SK-N-SH (cell line): Measurements from ENCODE around the gene MLX. TPM values are rescaled to one million over a fixed set of nuclear protein-coding genes. Genes with fewer than 3 reads are reported as not detected.
A peak's percentile ranks its signal among the peaks of the same experiment; 100 is the strongest.

Experiments
- CTCF ChIA-PET: fragments of 300-600, 350-600 bp; formaldehyde crosslinking; extraction: SDS; loops from one replicate; lab custom pipeline; 2021; lab: Yijun Ruan, JAX
- POLR2A ChIA-PET: fragments of 350-600 bp; sonication (Branson Sonifier 250); formaldehyde crosslinking; extraction: SDS; loops from one replicate; lab custom pipeline; 2020; ENCODE audit warnings: antibody characterized with exemption, inconsistent platforms; lab: Yijun Ruan, JAX
- DNase-seq: peaks from one replicate; pipeline ENCODE4 v3.0.0; 2012
- H2AFZ ChIP-seq: fragments of 200-600 bp; sonication (generic); 2 replicates; pipeline ENCODE4 v1.8.1; 2016; ENCODE audit warnings: antibody characterized with exemption, mild to moderate bottlenecking, low read depth
- H3F3A ChIP-seq: fragments of 200-600 bp; sonication (generic); replicated peaks from 2 replicates; pipeline ENCODE3; 2016; ENCODE audit warnings: antibody characterized with exemption, mild to moderate bottlenecking; ENCODE audit not compliant: insufficient read depth
- H3K27ac ChIP-seq, 2 experiments: fragments of 200-500 bp in 1 of 2; fragments of 200-600 bp in 1 of 2; sonication (Bioruptor generic) in 1 of 2; sonication (generic), shearing (Covaris generic) in 1 of 2; 2 replicates each; pipeline versions ENCODE4 v1.5.1 to v1.6.1; 2014 to 2016; ENCODE audit warnings: low read depth in 2 of 2, inconsistent platforms in 1 of 2, low read length in 1 of 2, mild to moderate bottlenecking in 1 of 2, mixed read lengths in 1 of 2
- H3K27me3 ChIP-seq: fragments of 200-600 bp; sonication (generic), shearing (Covaris generic); 2 replicates; pipeline ENCODE4 v1.6.1; 2016; ENCODE audit warnings: mixed run types; ENCODE audit not compliant: insufficient read depth
- H3K36me3 ChIP-seq, 2 experiments: fragments of 200-500 bp in 1 of 2; fragments of 200-600 bp in 1 of 2; sonication (Bioruptor generic) in 1 of 2; sonication (generic) in 1 of 2; replicated peaks in 1 of 2; 2 replicates each; pipeline versions ENCODE3 to v1.5.1; 2014 to 2016; ENCODE audit warnings: low read length in 1 of 2, mild to moderate bottlenecking in 1 of 2; ENCODE audit not compliant: insufficient read depth in 2 of 2, control insufficient read depth in 1 of 2
- H3K4me1 ChIP-seq, 2 experiments: fragments of 200-500 bp in 1 of 2; fragments of 200-600 bp in 1 of 2; sonication (Bioruptor generic) in 1 of 2; sonication (generic), shearing (Covaris generic) in 1 of 2; 2 replicates each; pipeline versions ENCODE4 v1.5.1 to v1.6.1; 2014 to 2016; ENCODE audit warnings: low read depth in 1 of 2, low read length in 1 of 2, mixed run types in 1 of 2; ENCODE audit not compliant: insufficient read depth in 2 of 2, control insufficient read depth in 1 of 2
- H3K4me2 ChIP-seq: fragments of 200-600 bp; sonication (generic), shearing (Covaris generic); 2 replicates; pipeline ENCODE4 v1.6.1; 2017; ENCODE audit warnings: mixed run types
- H3K4me3 ChIP-seq, 2 experiments: fragments of 200-500 bp in 1 of 2; fragments of 200-600 bp in 1 of 2; sonication (Bioruptor generic) in 1 of 2; sonication (generic), shearing (Covaris generic) in 1 of 2; 2 replicates each; pipeline versions ENCODE4 v1.5.1 to v1.8.1; 2014 to 2016; ENCODE audit warnings: low read depth in 2 of 2, inconsistent platforms in 1 of 2, low read length in 1 of 2, mild to moderate bottlenecking in 1 of 2, mixed read lengths in 1 of 2, moderate library complexity in 1 of 2
- H3K79me2 ChIP-seq: fragments of 200-600 bp; sonication (generic); 2 replicates; pipeline ENCODE4 v1.8.1; 2017; ENCODE audit warnings: mild to moderate bottlenecking; ENCODE audit not compliant: insufficient read depth
- H3K9ac ChIP-seq: fragments of 200-600 bp; sonication (generic); 2 replicates; pipeline ENCODE4 v1.6.1; 2017; ENCODE audit warnings: mixed run types
- H3K9me2 ChIP-seq: fragments of 200-600 bp; sonication (generic); 2 replicates; pipeline ENCODE4 v1.6.1; 2017; ENCODE audit warnings: mixed run types
- H3K9me3 ChIP-seq: fragments of 200-600 bp; sonication (generic); 2 replicates; pipeline ENCODE4 v1.6.1; 2017; ENCODE audit warnings: mixed run types, mild to moderate bottlenecking, moderate library complexity
- H4K20me1 ChIP-seq: fragments of 200-600 bp; sonication (generic); 2 replicates; pipeline ENCODE4 v1.6.1; 2017; ENCODE audit warnings: mild to moderate bottlenecking, mixed run types; ENCODE audit not compliant: insufficient read depth
- CHD2 ChIP-seq: fragments of 150-350 bp; IDR thresholded peaks from 2 replicates; pipeline ENCODE4 v1.6.1; 2018; ENCODE audit warnings: low read length; ENCODE audit not compliant: partially characterized antibody
- ELF1 ChIP-seq: IDR thresholded peaks from 2 replicates; pipeline ENCODE4 v1.4.0; 2012
- EP300 ChIP-seq, 2 experiments: IDR thresholded peaks; 2 replicates each; pipeline versions ENCODE4 v1.4.0 to v1.6.1; 2012; ENCODE audit warnings: borderline replicate concordance in 1 of 2, low read depth in 1 of 2, low read length in 1 of 2
- FOXJ3 ChIP-seq: sonication (generic); formaldehyde crosslinking; IDR thresholded peaks from 2 replicates; pipeline ENCODE4 v1.5.1; 2020; ENCODE audit warnings: mild to moderate bottlenecking, missing genetic modification reagents
- JUND ChIP-seq: IDR thresholded peaks from 2 replicates; pipeline ENCODE4 v1.4.0; 2012
- MXI1 ChIP-seq: IDR thresholded peaks from 2 replicates; pipeline ENCODE4 v1.6.1; 2012; ENCODE audit warnings: mild to moderate bottlenecking, low read depth, low read length, improper control_type of control experiment
- NFIC ChIP-seq: IDR thresholded peaks from 2 replicates; pipeline ENCODE4 v1.4.0; 2012; ENCODE audit warnings: borderline replicate concordance
- NRF1 ChIP-seq: IDR thresholded peaks from 2 replicates; pipeline ENCODE4 v1.6.1; 2012; ENCODE audit warnings: low read depth, mild to moderate bottlenecking, low read length
- POLR2AphosphoS5 ChIP-seq: IDR thresholded peaks from 2 replicates; pipeline ENCODE4 v1.6.1; 2012; ENCODE audit warnings: low read depth, low read length
- RFX5 ChIP-seq: IDR thresholded peaks from 2 replicates; pipeline ENCODE4 v1.6.1; 2012; ENCODE audit warnings: mild to moderate bottlenecking, improper control_type of control experiment, low read length
- SIN3A ChIP-seq: IDR thresholded peaks from 2 replicates; pipeline ENCODE4 v1.6.1; 2012; ENCODE audit warnings: low read depth, mild to moderate bottlenecking, low read length, moderate library complexity, borderline replicate concordance
- TAF1 ChIP-seq: IDR thresholded peaks from 2 replicates; pipeline ENCODE4 v1.6.1; 2012; ENCODE audit warnings: low read depth, mild to moderate bottlenecking, low read length, moderate library complexity, borderline replicate concordance
- TCF12 ChIP-seq: IDR thresholded peaks from 2 replicates; pipeline ENCODE4 v1.4.0; 2012
- TEAD4 ChIP-seq: IDR thresholded peaks from 2 replicates; pipeline ENCODE4 v1.4.0; 2012; ENCODE audit warnings: mild to moderate bottlenecking, borderline replicate concordance; ENCODE audit not compliant: insufficient read depth
- WGBS: methylation state at CpG from one replicate; pipeline ENCODE4 v1.1.6; 2017; ENCODE audit warnings: low lambda C conversion rate; 5-methylcytosine and 5-hydroxymethylcytosine counted together
- polyA plus RNA-seq, 3 experiments: library from polyadenylated mRNA; depleted of rRNA; stranded (reverse); fragments of >200 nt; gene quantifications; 2 replicates each; pipeline ENCODE4 v1.2.3, GENCODE V29; 2012
- TF ChIP-seq, protein P1 (sequence below): fragments of 200-600 bp; sonication (generic); IDR thresholded peaks from 2 replicates; pipeline ENCODE4 v1.6.1; 2017; ENCODE audit warnings: antibody characterized with exemption, mild to moderate bottlenecking, moderate library complexity
- TF ChIP-seq, protein P2 (sequence below): IDR thresholded peaks from 2 replicates; pipeline ENCODE4 v1.4.0; 2012; ENCODE audit warnings: low read depth
- TF ChIP-seq, protein P3 (sequence below): IDR thresholded peaks from 2 replicates; pipeline ENCODE4 v1.4.0; 2012; ENCODE audit warnings: low read depth, borderline replicate concordance

MLX gene
- polyA plus RNA-seq, 1 of the 3 experiments (the other 2 are of a cell fraction): 44.5 TPM

DNA sequence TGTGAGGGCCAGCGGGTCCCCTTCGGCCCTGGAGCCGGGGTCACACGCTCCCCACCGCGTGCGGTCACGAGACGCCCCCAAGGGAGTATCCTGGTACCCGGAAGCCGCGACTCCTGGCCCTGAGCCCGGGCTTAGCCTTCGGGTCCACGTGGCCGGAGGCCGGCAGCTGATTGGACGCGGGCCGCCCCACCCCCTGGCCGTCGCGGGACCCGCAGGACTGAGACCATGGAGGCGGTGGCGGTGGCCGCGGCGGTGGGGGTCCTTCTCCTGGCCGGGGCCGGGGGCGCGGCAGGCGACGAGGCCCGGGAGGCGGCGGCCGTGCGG is 30.9 kb upstream of the MLX start, which contains the start of gene NAGLU (continued):
- TF ChIP-seq, protein P1, sequence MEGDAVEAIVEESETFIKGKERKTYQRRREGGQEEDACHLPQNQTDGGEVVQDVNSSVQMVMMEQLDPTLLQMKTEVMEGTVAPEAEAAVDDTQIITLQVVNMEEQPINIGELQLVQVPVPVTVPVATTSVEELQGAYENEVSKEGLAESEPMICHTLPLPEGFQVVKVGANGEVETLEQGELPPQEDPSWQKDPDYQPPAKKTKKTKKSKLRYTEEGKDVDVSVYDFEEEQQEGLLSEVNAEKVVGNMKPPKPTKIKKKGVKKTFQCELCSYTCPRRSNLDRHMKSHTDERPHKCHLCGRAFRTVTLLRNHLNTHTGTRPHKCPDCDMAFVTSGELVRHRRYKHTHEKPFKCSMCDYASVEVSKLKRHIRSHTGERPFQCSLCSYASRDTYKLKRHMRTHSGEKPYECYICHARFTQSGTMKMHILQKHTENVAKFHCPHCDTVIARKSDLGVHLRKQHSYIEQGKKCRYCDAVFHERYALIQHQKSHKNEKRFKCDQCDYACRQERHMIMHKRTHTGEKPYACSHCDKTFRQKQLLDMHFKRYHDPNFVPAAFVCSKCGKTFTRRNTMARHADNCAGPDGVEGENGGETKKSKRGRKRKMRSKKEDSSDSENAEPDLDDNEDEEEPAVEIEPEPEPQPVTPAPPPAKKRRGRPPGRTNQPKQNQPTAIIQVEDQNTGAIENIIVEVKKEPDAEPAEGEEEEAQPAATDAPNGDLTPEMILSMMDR: no peak
- TF ChIP-seq NRF1 (no peak), TEAD4 (no peak), TCF12 (no peak), JUND (no peak), RFX5 (no peak), FOXJ3 (CRISPR knock-in tag) (no peak), SIN3A (peak; percentile 80; the same call in 1 of the 2 replicates), TAF1 (peak; percentile 39; the same call in 1 of the 2 replicates), POLR2AphosphoS5 (no peak; the same call in 1 of the 2 replicates)
- TF ChIP-seq, all 33 proteins: peak for 10

DNA sequence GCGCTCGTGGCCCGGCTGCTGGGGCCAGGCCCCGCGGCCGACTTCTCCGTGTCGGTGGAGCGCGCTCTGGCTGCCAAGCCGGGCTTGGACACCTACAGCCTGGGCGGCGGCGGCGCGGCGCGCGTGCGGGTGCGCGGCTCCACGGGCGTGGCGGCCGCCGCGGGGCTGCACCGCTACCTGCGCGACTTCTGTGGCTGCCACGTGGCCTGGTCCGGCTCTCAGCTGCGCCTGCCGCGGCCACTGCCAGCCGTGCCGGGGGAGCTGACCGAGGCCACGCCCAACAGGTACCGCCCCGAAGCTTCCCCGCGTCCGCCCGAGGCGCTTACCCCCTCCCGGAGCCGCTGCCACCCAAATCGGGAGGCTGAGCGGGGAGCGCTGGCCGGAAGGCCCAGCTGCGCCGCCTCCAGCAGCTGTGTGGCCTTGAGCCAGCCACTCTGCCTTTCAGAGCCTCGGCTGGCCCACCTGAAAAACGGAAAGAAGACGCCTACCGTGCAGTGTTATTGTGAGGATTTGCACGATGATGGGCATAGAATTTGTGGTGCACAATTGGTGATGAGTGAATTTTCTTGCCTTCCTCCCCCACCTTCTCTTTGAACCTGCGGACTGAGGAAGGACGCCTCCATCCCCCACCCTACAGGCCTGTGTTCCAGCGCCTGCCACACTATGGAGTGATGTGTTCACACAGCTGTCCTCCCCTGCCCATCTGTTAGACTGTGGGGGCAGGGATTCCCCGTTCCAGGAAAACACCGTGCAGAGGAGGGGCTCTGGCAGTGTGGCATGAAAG is 30.3 kb upstream of the MLX start:
- Histone ChIP-seq H2AFZ (no peak overlapping the region), H3K9me3 (no peaks in the 10 kb centered on the region), H3K4me1 (peaks cover 4 to 18% of the 10 kb centered on the region in 2 experiments; a peak in 3 of 4 replicates), H3K27me3 (no peaks in the 10 kb centered on the region), H4K20me1 (0 out of 2 replicates have a peak, but pooled peaks cover 4% of the 10 kb centered on the region), H3K79me2 (peaks cover 22% of the 10 kb centered on the region), H3K9ac (peak overlapping the region; percentile 70), H3F3A (peaks cover 22% of the 10 kb centered on the region), H3K4me3 (peak overlapping the region; percentile 70 to 82), H3K27ac (peak overlapping the region; percentile 50 to 86; a peak in 3 of 4 replicates), H3K4me2 (peak overlapping the region; percentile 100), H3K36me3 (peaks cover 11 to 12% of the 10 kb centered on the region in 2 experiments), H3K9me2 (no peaks in the 10 kb centered on the region)
- WGBS: 4% methylated on average over 13 of the region's 65 CpGs
- ChIA-PET CTCF (interaction anchor here (0.6 to 2.4 kb wide), 6 partner anchors 10 to 462 kb away, joined by 3 to 18 read pairs (median 4); partner anchors contain the start of gene RPL27), POLR2A (interaction anchor here (1.0 to 3.6 kb wide), 6 partner anchors 9 to 237 kb away, joined by 3 to 17 read pairs (median 3); partner anchors contain the start of genes PLEKHH3 and VPS25)
- peak; percentile 92 for DNase-seq
- TF ChIP-seq NFIC (no peak; the same call in 1 of the 2 replicates), SIN3A (0 out of 2 replicates have a peak, but pooled peaks have one; percentile 60), ELF1 (no peak), POLR2AphosphoS5 (no peak), CHD2 (peak; percentile 76), EP300 (IDR thresholded peaks at IDR 0.05; ENCODE audit: borderline replicate concordance in 1 of 2, low read depth in 1 of 2, low read length in 1 of 2) (0 out of 4 replicates have a peak, but pooled peaks of 1 of the 2 experiments have one; percentile 3), MXI1 (peak; percentile 68; the same call in 1 of the 2 replicates)
- TF ChIP-seq, protein P2, sequence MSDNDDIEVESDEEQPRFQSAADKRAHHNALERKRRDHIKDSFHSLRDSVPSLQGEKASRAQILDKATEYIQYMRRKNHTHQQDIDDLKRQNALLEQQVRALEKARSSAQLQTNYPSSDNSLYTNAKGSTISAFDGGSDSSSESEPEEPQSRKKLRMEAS: peak; percentile 62
- TF ChIP-seq, protein P3, sequence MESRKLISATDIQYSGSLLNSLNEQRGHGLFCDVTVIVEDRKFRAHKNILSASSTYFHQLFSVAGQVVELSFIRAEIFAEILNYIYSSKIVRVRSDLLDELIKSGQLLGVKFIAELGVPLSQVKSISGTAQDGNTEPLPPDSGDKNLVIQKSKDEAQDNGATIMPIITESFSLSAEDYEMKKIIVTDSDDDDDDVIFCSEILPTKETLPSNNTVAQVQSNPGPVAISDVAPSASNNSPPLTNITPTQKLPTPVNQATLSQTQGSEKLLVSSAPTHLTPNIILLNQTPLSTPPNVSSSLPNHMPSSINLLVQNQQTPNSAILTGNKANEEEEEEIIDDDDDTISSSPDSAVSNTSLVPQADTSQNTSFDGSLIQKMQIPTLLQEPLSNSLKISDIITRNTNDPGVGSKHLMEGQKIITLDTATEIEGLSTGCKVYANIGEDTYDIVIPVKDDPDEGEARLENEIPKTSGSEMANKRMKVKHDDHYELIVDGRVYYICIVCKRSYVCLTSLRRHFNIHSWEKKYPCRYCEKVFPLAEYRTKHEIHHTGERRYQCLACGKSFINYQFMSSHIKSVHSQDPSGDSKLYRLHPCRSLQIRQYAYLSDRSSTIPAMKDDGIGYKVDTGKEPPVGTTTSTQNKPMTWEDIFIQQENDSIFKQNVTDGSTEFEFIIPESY: no peak
